ENCODE data around the gene TMEM184A.

TMEM184A gene

DNA sequence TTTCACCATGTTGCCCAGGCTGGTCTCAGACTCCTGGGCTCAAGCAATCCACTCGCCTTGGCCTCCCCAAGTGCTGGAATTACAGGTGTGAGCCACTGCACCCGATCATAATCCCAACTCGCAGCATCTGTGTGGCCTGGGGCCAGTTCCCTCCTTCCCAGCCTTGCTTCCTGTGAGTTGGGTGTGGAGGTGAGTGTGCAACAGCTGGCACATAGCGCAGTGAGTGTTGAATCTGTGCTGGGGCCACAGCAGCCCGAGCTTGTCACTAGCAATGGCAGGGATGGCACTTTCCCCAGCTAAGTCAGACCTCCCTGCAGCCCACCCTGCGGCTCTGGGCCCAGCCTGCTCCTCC lies 12.2 kb downstream of the TMEM184A start:
- WGBS (ENCODE audit: insufficient coverage) = 93% methylated on average over 3 of the region's 6 CpGs
- no peak for DNase-seq
- Histone ChIP-seq H3K27ac (ENCODE audit: insufficient read depth in 1 of 2, low read depth in 1 of 2, low read length in 2 of 2, poor library complexity in 1 of 2, severe bottlenecking in 2 of 2) (no peak overlapping the region), H3K36me3 (ENCODE audit: control insufficient read depth in 4 of 4, insufficient read depth in 4 of 4, low read length in 3 of 4) (peaks cover 6 to 62% (median 42%) of the 10 kb centered on the region in 4 experiments), H3K4me3 (ENCODE audit: control insufficient read depth in 1 of 7, extremely low read depth in 1 of 7, insufficient read depth in 4 of 7, low read depth in 2 of 7, low read length in 6 of 7) (no peak overlapping the region), H3K9me3 (ENCODE audit: control extremely low read depth in 1 of 5, control insufficient read depth in 4 of 5, insufficient read depth in 2 of 5, low read depth in 1 of 5, low read length in 4 of 5) (no peaks in the 10 kb centered on the region), H3K27me3 (replicated peaks in 2 of 5; ENCODE audit: control insufficient read depth in 4 of 5, insufficient read depth in 5 of 5, low read length in 4 of 5) (no peaks in the 10 kb centered on the region), H3K4me1 (ENCODE audit: control extremely low read depth in 1 of 4, control insufficient read depth in 4 of 4, insufficient read depth in 4 of 4, low read length in 3 of 4) (peaks cover 0 to 12% (median 10%) of the 10 kb centered on the region in 4 experiments)
- ChIA-PET POLR2A (interaction anchor here (0.8 to 1.2 kb wide), 2 partner anchors 11 to 14 kb away, joined by 3 read pairs; no protein-coding TSS in a partner anchor), CTCF (interaction anchor here (1.2 to 2.4 kb wide), 4 partner anchors 10 to 68 kb away, joined by 3 to 14 read pairs (median 5); no protein-coding TSS in a partner anchor)

DNA sequence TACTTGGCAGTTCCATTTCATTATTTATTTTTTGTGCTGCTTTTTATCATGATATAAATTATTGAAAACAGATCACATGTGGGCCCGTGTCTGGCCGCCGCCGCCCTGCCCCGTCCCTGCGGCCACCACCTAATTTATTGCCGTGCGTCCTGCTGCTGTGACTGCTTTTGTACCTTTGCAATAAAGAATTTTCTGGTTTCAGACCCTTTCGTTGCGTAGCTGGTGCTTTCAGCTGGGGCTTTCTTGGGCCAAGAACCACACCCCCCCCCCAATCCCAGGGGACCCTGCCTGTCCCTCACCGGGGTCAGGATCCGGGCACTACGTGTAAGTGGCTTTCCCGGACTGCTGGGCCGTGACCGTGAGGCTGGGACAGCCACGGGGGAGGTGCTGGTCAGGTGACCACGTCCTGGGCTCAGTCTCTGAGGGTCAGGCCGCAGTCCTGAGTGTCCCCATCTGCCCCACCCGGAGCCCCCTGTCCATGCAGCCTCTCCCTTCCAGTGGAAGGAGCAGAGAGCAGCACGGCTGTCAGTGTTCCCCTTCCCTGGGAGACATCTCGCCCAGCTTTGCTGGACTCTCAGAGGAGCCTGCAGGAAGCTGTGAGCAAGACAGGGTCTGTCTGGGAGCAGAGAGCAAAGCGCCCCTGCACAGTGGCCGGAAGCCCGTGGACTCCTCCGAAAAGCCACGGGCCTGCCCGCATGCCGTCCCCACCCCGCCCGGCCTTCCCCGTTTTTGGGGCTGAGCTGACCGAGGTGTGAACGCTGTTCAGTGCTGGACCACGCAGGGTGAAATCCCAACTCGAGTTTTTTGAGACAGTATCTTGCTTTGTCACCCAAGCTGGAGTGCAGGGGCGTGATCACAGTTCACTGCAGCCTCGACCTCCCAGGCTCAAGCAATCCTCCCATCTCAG lies 12.9 kb downstream of the TMEM184A start:
- no peak overlapping the region for H3K27ac ChIP-seq (ENCODE audit: insufficient read depth in 1 of 2, low read depth in 1 of 2, low read length in 2 of 2, poor library complexity in 1 of 2, severe bottlenecking in 2 of 2)
- POLR2A ChIA-PET = interaction anchor here (0.6 to 1.2 kb wide), 3 partner anchors 10 to 15 kb away, joined by 3 read pairs; no protein-coding TSS in a partner anchor
- WGBS (ENCODE audit: insufficient coverage) = 93% methylated on average over 35 of the region's 38 CpGs
- H3K4me3 ChIP-seq (ENCODE audit: control insufficient read depth in 1 of 7, extremely low read depth in 1 of 7, insufficient read depth in 4 of 7, low read depth in 2 of 7, low read length in 6 of 7) = no peak overlapping the region
- no peaks in the 10 kb centered on the region for H3K27me3 ChIP-seq (replicated peaks in 2 of 5; ENCODE audit: control insufficient read depth in 4 of 5, insufficient read depth in 5 of 5, low read length in 4 of 5)
- peaks cover 0 to 8% (median 7%) of the 10 kb centered on the region in 4 experiments for H3K4me1 ChIP-seq (ENCODE audit: control extremely low read depth in 1 of 4, control insufficient read depth in 4 of 4, insufficient read depth in 4 of 4, low read length in 3 of 4)
- no peaks in the 10 kb centered on the region for H3K9me3 ChIP-seq (ENCODE audit: control extremely low read depth in 1 of 5, control insufficient read depth in 4 of 5, insufficient read depth in 2 of 5, low read depth in 1 of 5, low read length in 4 of 5)
- CTCF ChIA-PET = interaction anchor here (1.2 to 2.4 kb wide), 5 partner anchors 9 to 67 kb away, joined by 3 to 14 read pairs (median 5); partner anchors contain the start of gene TMEM184A
- H3K36me3 ChIP-seq (ENCODE audit: control insufficient read depth in 4 of 4, insufficient read depth in 4 of 4, low read length in 3 of 4) = peaks cover 6 to 67% (median 45%) of the 10 kb centered on the region in 4 experiments
- DNase-seq = no peak

DNA sequence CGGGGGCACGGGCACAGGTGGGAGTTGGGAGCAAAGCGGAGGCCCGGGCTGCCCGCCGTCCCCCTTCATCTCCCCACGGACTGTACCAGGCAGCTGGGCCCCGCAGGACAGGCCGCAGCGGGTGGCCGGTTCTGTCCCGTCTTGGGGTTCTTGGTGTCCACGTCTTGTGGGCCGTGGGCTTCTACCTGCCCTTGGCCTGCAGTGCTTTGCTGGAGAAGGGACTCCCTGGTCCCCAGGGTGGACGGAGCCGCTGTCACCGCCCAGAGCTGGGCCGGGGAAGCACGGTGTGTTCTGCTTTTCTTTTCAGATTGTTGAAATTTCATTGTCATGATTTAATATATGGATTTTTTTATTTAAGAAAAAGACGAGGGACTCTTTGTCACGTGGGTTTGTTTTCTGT lies 13.7 kb downstream of the TMEM184A start:
- no peak overlapping the region for H3K27ac ChIP-seq (ENCODE audit: insufficient read depth in 1 of 2, low read depth in 1 of 2, low read length in 2 of 2, poor library complexity in 1 of 2, severe bottlenecking in 2 of 2)
- H3K9me3 ChIP-seq (ENCODE audit: control extremely low read depth in 1 of 5, control insufficient read depth in 4 of 5, insufficient read depth in 2 of 5, low read depth in 1 of 5, low read length in 4 of 5) = no peaks in the 10 kb centered on the region
- CTCF ChIA-PET = interaction anchor here (1.3 to 11.1 kb wide), 3 partner anchors 8 to 33 kb away, joined by 5 to 150 read pairs (median 14); partner anchors contain the start of genes INTS1 and TMEM184A
- H3K36me3 ChIP-seq (ENCODE audit: control insufficient read depth in 4 of 4, insufficient read depth in 4 of 4, low read length in 3 of 4) = peaks cover 6 to 75% (median 48%) of the 10 kb centered on the region in 4 experiments
- H3K27me3 ChIP-seq (replicated peaks in 2 of 5; ENCODE audit: control insufficient read depth in 4 of 5, insufficient read depth in 5 of 5, low read length in 4 of 5) = no peaks in the 10 kb centered on the region
- POLR2A ChIA-PET = interaction anchor here (0.6 to 0.7 kb wide), 2 partner anchors 10 to 67 kb away, joined by 3 read pairs; no protein-coding TSS in a partner anchor
- no peak for DNase-seq
- H3K4me1 ChIP-seq (ENCODE audit: control extremely low read depth in 1 of 4, control insufficient read depth in 4 of 4, insufficient read depth in 4 of 4, low read length in 3 of 4) = peaks cover 0 to 7% (median 6%) of the 10 kb centered on the region in 4 experiments
- H3K4me3 ChIP-seq (ENCODE audit: control insufficient read depth in 1 of 7, extremely low read depth in 1 of 7, insufficient read depth in 4 of 7, low read depth in 2 of 7, low read length in 6 of 7) = no peak overlapping the region
- 97% methylated on average over 16 of the region's 21 CpGs for WGBS (ENCODE audit: insufficient coverage)

DNA sequence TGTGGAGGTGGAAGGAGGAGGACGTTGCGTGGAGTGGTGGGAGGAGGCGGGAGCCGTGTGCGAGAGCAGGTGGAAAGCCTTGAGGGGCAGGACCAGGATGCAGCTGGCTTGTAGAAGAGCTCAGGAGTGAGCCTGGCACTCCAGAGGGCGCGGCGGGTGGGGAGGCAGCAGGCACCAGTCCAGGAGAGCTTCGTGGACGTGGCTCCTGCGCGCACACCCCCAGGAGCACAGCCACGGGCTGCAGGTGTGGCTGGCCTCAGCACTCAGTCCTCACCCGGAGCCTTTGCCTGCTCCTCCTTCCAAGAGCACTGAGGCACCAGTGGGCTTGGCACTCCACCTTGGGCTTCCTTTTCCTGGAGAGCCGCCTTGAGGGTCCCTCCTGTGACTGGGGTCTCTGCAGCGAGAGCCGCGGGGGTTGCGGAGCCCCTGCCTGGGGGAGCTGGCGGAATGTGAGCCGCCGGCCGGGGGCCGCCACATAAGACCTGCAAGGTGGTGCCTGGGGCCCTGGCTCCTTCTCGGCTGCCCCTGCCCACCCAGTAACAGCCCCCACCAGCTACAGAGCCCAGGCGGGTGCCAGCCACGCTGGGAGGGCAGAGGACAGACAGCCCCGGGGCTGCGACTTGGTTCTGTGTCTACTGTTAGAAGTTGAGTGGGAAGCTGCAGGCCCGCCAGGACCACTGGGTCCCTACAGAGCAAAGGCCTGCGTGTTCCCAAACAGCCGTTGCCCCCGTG lies 14.4 kb downstream of the TMEM184A start:
- CTCF ChIA-PET = interaction anchor here (1.0 to 11.1 kb wide), 4 partner anchors 15 to 68 kb away, joined by 3 to 150 read pairs (median 4); partner anchors contain the start of genes INTS1 and TMEM184A
- Histone ChIP-seq H3K36me3 (ENCODE audit: control insufficient read depth in 4 of 4, insufficient read depth in 4 of 4, low read length in 3 of 4) (peaks cover 6 to 82% (median 52%) of the 10 kb centered on the region in 4 experiments), H3K4me1 (ENCODE audit: control extremely low read depth in 1 of 4, control insufficient read depth in 4 of 4, insufficient read depth in 4 of 4, low read length in 3 of 4) (peaks cover 0 to 14% (median 6%) of the 10 kb centered on the region in 4 experiments), H3K27me3 (replicated peaks in 2 of 5; ENCODE audit: control insufficient read depth in 4 of 5, insufficient read depth in 5 of 5, low read length in 4 of 5) (no peaks in the 10 kb centered on the region), H3K9me3 (ENCODE audit: control extremely low read depth in 1 of 5, control insufficient read depth in 4 of 5, insufficient read depth in 2 of 5, low read depth in 1 of 5, low read length in 4 of 5) (no peaks in the 10 kb centered on the region), H3K4me3 (ENCODE audit: control insufficient read depth in 1 of 7, extremely low read depth in 1 of 7, insufficient read depth in 4 of 7, low read depth in 2 of 7, low read length in 6 of 7) (no peak overlapping the region), H3K27ac (ENCODE audit: insufficient read depth in 1 of 2, low read depth in 1 of 2, low read length in 2 of 2, poor library complexity in 1 of 2, severe bottlenecking in 2 of 2) (no peak overlapping the region)
- DNase-seq = no peak
- 93% methylated on average over 18 of the region's 33 CpGs for WGBS (ENCODE audit: insufficient coverage)
- POLR2A ChIA-PET = interaction anchor here (0.6 to 1.1 kb wide), 3 partner anchors 17 to 66 kb away, joined by 3 to 5 read pairs (median 3); no protein-coding TSS in a partner anchor

DNA sequence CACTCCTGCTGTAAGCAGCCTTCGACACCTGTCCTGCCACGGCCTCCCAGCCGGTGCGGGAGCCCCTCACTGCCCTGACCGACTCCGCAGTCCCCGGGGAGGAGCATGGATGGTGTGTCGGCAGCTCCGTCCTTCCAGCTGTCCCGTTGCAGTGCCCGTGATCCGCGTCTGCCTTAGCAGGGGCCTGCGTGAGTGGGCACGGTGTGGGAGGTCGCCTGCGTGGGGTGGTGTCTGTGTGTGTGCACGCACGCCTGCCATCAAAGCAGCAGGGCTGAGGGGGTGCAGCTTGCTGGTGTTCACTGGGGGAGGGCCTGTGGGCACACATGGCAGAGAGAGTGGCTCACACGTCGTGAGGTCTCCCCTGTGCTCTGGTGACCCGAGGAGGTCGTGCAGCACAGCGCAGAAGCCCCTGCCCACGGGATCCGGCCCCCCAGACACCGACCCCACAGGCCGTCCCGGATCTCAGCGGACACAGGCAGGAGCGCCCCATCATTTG lies 15.2 kb downstream of the TMEM184A start:
- WGBS (ENCODE audit: insufficient coverage) = 97% methylated on average over 29 of the region's 31 CpGs
- Histone ChIP-seq H3K4me3 (ENCODE audit: control insufficient read depth in 1 of 7, extremely low read depth in 1 of 7, insufficient read depth in 4 of 7, low read depth in 2 of 7, low read length in 6 of 7) (no peak overlapping the region), H3K36me3 (ENCODE audit: control insufficient read depth in 4 of 4, insufficient read depth in 4 of 4, low read length in 3 of 4) (peaks cover 6 to 90% (median 56%) of the 10 kb centered on the region in 4 experiments), H3K9me3 (ENCODE audit: control extremely low read depth in 1 of 5, control insufficient read depth in 4 of 5, insufficient read depth in 2 of 5, low read depth in 1 of 5, low read length in 4 of 5) (no peaks in the 10 kb centered on the region), H3K4me1 (ENCODE audit: control extremely low read depth in 1 of 4, control insufficient read depth in 4 of 4, insufficient read depth in 4 of 4, low read length in 3 of 4) (peaks cover 0 to 17% (median 4%) of the 10 kb centered on the region in 4 experiments), H3K27me3 (replicated peaks in 2 of 5; ENCODE audit: control insufficient read depth in 4 of 5, insufficient read depth in 5 of 5, low read length in 4 of 5) (no peaks in the 10 kb centered on the region), H3K27ac (ENCODE audit: insufficient read depth in 1 of 2, low read depth in 1 of 2, low read length in 2 of 2, poor library complexity in 1 of 2, severe bottlenecking in 2 of 2) (no peak overlapping the region)
- DNase-seq = no peak
- POLR2A ChIA-PET = interaction anchor here (1.1 kb wide), 1 partner anchor 30 kb away, joined by 5 read pairs; no protein-coding TSS in a partner anchor
- CTCF ChIA-PET = interaction anchor here (1.0 to 11.1 kb wide), 3 partner anchors 15 to 67 kb away, joined by 3 to 150 read pairs (median 3); partner anchors contain the start of genes INTS1 and TMEM184A

DNA sequence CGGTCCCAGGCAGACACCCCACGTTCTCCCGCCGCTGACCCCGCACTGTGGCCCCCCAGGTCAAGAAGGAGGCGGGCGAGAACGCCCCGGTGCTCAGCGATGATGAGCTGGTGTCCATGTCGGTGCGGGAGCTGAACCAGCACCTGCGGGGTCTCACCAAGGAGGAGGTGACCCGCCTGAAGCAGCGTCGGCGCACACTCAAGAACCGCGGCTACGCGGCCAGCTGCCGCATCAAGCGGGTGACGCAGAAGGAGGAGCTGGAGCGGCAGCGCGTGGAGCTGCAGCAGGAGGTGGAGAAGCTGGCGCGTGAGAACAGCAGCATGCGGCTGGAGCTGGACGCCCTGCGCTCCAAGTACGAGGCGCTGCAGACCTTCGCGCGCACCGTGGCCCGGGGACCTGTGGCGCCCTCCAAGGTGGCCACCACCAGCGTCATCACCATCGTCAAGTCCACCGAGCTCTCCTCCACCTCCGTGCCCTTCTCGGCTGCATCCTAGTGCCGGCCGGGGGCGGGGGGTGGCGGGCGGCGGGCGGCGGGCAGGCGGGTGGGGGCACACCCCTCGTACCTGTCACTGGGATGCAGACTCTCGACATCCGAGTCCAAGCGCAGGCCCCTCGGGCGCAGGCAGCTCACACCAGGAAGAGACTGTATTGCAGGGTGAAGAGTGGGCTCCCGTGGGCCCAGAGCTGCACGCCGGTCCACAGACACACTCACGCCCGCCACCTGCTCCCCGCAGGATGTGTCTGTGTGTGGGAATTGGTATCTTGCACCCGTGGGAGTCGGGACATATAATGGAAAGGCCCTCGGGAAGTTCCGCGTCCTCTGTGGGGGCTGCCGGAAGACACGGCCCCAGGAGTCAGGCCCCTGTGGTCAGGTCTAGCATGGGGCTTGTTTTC lies 15.9 kb downstream of the TMEM184A start:
- Histone ChIP-seq H3K4me1 (ENCODE audit: control extremely low read depth in 1 of 4, control insufficient read depth in 4 of 4, insufficient read depth in 4 of 4, low read length in 3 of 4) (peaks cover 0 to 16% (median 3%) of the 10 kb centered on the region in 4 experiments), H3K9me3 (ENCODE audit: control extremely low read depth in 1 of 5, control insufficient read depth in 4 of 5, insufficient read depth in 2 of 5, low read depth in 1 of 5, low read length in 4 of 5) (no peaks in the 10 kb centered on the region), H3K36me3 (ENCODE audit: control insufficient read depth in 4 of 4, insufficient read depth in 4 of 4, low read length in 3 of 4) (peaks cover 6 to 96% (median 60%) of the 10 kb centered on the region in 4 experiments), H3K27me3 (replicated peaks in 2 of 5; ENCODE audit: control insufficient read depth in 4 of 5, insufficient read depth in 5 of 5, low read length in 4 of 5) (no peaks in the 10 kb centered on the region), H3K27ac (ENCODE audit: insufficient read depth in 1 of 2, low read depth in 1 of 2, low read length in 2 of 2, poor library complexity in 1 of 2, severe bottlenecking in 2 of 2) (no peak overlapping the region), H3K4me3 (ENCODE audit: control insufficient read depth in 1 of 7, extremely low read depth in 1 of 7, insufficient read depth in 4 of 7, low read depth in 2 of 7, low read length in 6 of 7) (no peak overlapping the region)
- DNase-seq = no peak
- ChIA-PET CTCF (interaction anchor here (1.0 to 11.1 kb wide), 2 partner anchors 16 to 31 kb away, joined by 3 to 150 read pairs; partner anchors contain the start of genes INTS1 and TMEM184A), POLR2A (interaction anchor here (0.5 to 1.5 kb wide), 2 partner anchors 8 to 18 kb away, joined by 3 to 4 read pairs; no protein-coding TSS in a partner anchor)
- 97% methylated on average over 62 of the region's 73 CpGs for WGBS (ENCODE audit: insufficient coverage)
